Measurements from ENCODE around the gene COG7.
A peak's percentile ranks its signal among the peaks of the same experiment; 100 is the strongest.

The COG7 gene

GRCh38 chr16:23369416-23369815 is 83.6 kb downstream of the COG7 start:
- Histone ChIP-seq H3K4me1 (ENCODE audit: control insufficient read depth, insufficient read depth, low read length) (no peaks in the 10 kb centered on the region), H3K27ac (ENCODE audit: extremely low read depth, low read depth, low read length) (no peak overlapping the region), H3K9me3 (ENCODE audit: control insufficient read depth, insufficient read depth, low read depth, low read length) (no peaks in the 10 kb centered on the region), H3K36me3 (ENCODE audit: control insufficient read depth in 2 of 2, insufficient read depth in 1 of 2, low read length in 2 of 2) (no peaks in the 10 kb centered on the region), H3K4me3 (ENCODE audit: low read depth, low read length) (no peak overlapping the region)
- POLR2A ChIA-PET: no interaction called here
- CTCF ChIA-PET: no interaction called here
- TF ChIP-seq PBX3 (CRISPR knock-in tag; IDR thresholded peaks at IDR 0.05): no peak
- TF ChIP-seq ZNF132 (tag by site-specific recombination; IDR thresholded peaks at IDR 0.05; ENCODE audit: borderline replicate concordance): no peak
- no peak for TF ChIP-seq KLF7 (tag by site-specific recombination; IDR thresholded peaks at IDR 0.05; ENCODE audit: borderline replicate concordance)
- TF ChIP-seq IKZF3 (tag by site-specific recombination; IDR thresholded peaks at IDR 0.05): no peak
- no peak for TF ChIP-seq ZNF521 (tag by site-specific recombination; IDR thresholded peaks at IDR 0.05)
- no peak for TF ChIP-seq SP7 (tag by site-specific recombination; IDR thresholded peaks at IDR 0.05)
- TF ChIP-seq ZNF747 (tag by site-specific recombination; IDR thresholded peaks at IDR 0.05): no peak
- TF ChIP-seq ZNF670 (tag by site-specific recombination; IDR thresholded peaks at IDR 0.05; ENCODE audit: low read depth): no peak
- no peak for TF ChIP-seq ZNF707 (tag by site-specific recombination; IDR thresholded peaks at IDR 0.05)
- no peak for TF ChIP-seq ZSCAN16 (tag by site-specific recombination; IDR thresholded peaks at IDR 0.05)
- TF ChIP-seq ZNF354C (tag by site-specific recombination; IDR thresholded peaks at IDR 0.05; ENCODE audit: borderline replicate concordance, low read depth): no peak
- TF ChIP-seq GLIS2 (tag by site-specific recombination; IDR thresholded peaks at IDR 0.05): no peak
- no peak for TF ChIP-seq PRDM10 (tag by site-specific recombination; IDR thresholded peaks at IDR 0.05)
- no peak for TF ChIP-seq ZNF155 (tag by site-specific recombination; IDR thresholded peaks at IDR 0.05)
- no peak for TF ChIP-seq ZNF239 (tag by site-specific recombination; IDR thresholded peaks at IDR 0.05)
- TF ChIP-seq SP3 (tag by site-specific recombination; IDR thresholded peaks at IDR 0.05): no peak
- no peak for TF ChIP-seq KLF8 (tag by site-specific recombination; IDR thresholded peaks at IDR 0.05)
- TF ChIP-seq ZNF768 (tag by site-specific recombination; IDR thresholded peaks at IDR 0.05): no peak

DNA sequence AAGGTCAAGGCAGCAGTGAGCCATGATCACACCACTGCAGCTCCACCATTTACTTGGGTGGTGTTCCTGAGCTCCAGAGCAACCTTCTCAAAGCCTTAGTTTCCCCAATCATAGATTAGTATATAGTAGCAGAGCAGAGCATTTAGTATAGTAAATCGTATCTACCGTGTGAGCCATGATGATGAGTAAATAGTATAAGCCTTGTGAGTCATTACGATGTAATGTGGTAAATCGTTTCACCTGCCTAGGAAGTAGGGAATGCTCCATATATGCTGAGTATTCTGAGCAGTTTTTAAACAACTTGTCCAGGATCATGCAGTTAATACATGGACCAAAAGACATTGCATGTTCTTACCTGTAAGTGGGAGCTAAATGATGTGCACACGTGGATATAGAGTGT is 84.5 kb downstream of the COG7 start:
- no peak overlapping the region for H3K4me3 ChIP-seq (ENCODE audit: low read depth, low read length)
- POLR2A ChIA-PET: no interaction called here
- no peaks in the 10 kb centered on the region for H3K4me1 ChIP-seq (ENCODE audit: control insufficient read depth, insufficient read depth, low read length)
- TF ChIP-seq ZNF776 (tag by site-specific recombination; IDR thresholded peaks at IDR 0.05; ENCODE audit: borderline replicate concordance): no peak
- 0 out of 2 replicates have a peak, but pooled peaks have one; percentile 47 for TF ChIP-seq ZNF10 (tag by site-specific recombination; IDR thresholded peaks at IDR 0.05)
- no peak overlapping the region for H3K27ac ChIP-seq (ENCODE audit: extremely low read depth, low read depth, low read length)
- CTCF ChIA-PET: no interaction called here
- H3K36me3 ChIP-seq (ENCODE audit: control insufficient read depth in 2 of 2, insufficient read depth in 1 of 2, low read length in 2 of 2): no peaks in the 10 kb centered on the region
- no peaks in the 10 kb centered on the region for H3K9me3 ChIP-seq (ENCODE audit: control insufficient read depth, insufficient read depth, low read depth, low read length)

GRCh38 chr16:23367988-23368387 is 85.0 kb downstream of the COG7 start:
- H3K4me1 ChIP-seq (ENCODE audit: control insufficient read depth, insufficient read depth, low read length): no peaks in the 10 kb centered on the region
- CTCF ChIA-PET: no interaction called here
- no peak overlapping the region for H3K4me3 ChIP-seq (ENCODE audit: low read depth, low read length)
- no peaks in the 10 kb centered on the region for H3K36me3 ChIP-seq (ENCODE audit: control insufficient read depth in 2 of 2, insufficient read depth in 1 of 2, low read length in 2 of 2)
- H3K9me3 ChIP-seq (ENCODE audit: control insufficient read depth, insufficient read depth, low read depth, low read length): no peaks in the 10 kb centered on the region
- POLR2A ChIA-PET: no interaction called here
- H3K27ac ChIP-seq (ENCODE audit: extremely low read depth, low read depth, low read length): no peak overlapping the region
- no peak for TF ChIP-seq ZNF239 (tag by site-specific recombination; IDR thresholded peaks at IDR 0.05)
- no peak for TF ChIP-seq ZNF501 (tag by site-specific recombination; IDR thresholded peaks at IDR 0.05)
- TF ChIP-seq ZNF510 (tag by site-specific recombination; IDR thresholded peaks at IDR 0.05; ENCODE audit: insufficient replicate concordance): no peak
- TF ChIP-seq KLF10 (tag by site-specific recombination; IDR thresholded peaks at IDR 0.05): no peak
- no peak for TF ChIP-seq ZNF19 (tag by site-specific recombination; IDR thresholded peaks at IDR 0.05; ENCODE audit: low read depth)
- TF ChIP-seq SCRT1 (tag by site-specific recombination; IDR thresholded peaks at IDR 0.05; ENCODE audit: borderline replicate concordance): no peak
- TF ChIP-seq ZNF114 (tag by site-specific recombination; IDR thresholded peaks at IDR 0.05): no peak
- no peak for TF ChIP-seq ZBTB48 (tag by site-specific recombination; IDR thresholded peaks at IDR 0.05)
- TF ChIP-seq ZNF747 (tag by site-specific recombination; IDR thresholded peaks at IDR 0.05): no peak
- no peak for TF ChIP-seq ZNF155 (tag by site-specific recombination; IDR thresholded peaks at IDR 0.05)
- no peak for TF ChIP-seq SCRT2 (tag by site-specific recombination; IDR thresholded peaks at IDR 0.05)
- TF ChIP-seq, protein P1, sequence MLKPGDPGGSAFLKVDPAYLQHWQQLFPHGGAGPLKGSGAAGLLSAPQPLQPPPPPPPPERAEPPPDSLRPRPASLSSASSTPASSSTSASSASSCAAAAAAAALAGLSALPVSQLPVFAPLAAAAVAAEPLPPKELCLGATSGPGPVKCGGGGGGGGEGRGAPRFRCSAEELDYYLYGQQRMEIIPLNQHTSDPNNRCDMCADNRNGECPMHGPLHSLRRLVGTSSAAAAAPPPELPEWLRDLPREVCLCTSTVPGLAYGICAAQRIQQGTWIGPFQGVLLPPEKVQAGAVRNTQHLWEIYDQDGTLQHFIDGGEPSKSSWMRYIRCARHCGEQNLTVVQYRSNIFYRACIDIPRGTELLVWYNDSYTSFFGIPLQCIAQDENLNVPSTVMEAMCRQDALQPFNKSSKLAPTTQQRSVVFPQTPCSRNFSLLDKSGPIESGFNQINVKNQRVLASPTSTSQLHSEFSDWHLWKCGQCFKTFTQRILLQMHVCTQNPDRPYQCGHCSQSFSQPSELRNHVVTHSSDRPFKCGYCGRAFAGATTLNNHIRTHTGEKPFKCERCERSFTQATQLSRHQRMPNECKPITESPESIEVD (tag by site-specific recombination; IDR thresholded peaks at IDR 0.05): no peak
